HCT116 (cell line): ENCODE measurements around the gene TRIP13. TPM values are rescaled to one million over a fixed set of nuclear protein-coding genes. Genes with fewer than 3 reads are reported as not detected.

ENCODE experiments used
- ATAC-seq: fragments of 200-7000 bp; cut with Tn5 transposase; 2 replicates; pipeline ENCODE4 v1.9.1; 2020; ENCODE audit warnings: mild to moderate bottlenecking, moderate library complexity
- BruUV-seq: library from RNA; stranded (reverse); fragments of 400-500 nt; replicated peaks from 2 replicates; lab custom pipeline; 2021; lab: Mats Ljungman, UMichigan
- CTCF ChIA-PET: fragments of 300-600 bp; sonication (Branson Sonifier 250); formaldehyde crosslinking; loops from one replicate; lab custom pipeline; 2021; ENCODE audit warnings: antibody characterized with exemption; lab: Charles Lee
- POLR2A ChIA-PET: fragments of 300-600, 350-600 bp; sonication (Branson Sonifier 250); formaldehyde crosslinking; loops from one replicate; lab custom pipeline; 2021; ENCODE audit warnings: antibody characterized with exemption; lab: Charles Lee
- RAD21 ChIA-PET, 2 experiments: fragments of 300-600 bp; sonication (Branson Sonifier 250); formaldehyde crosslinking; loops; one replicate each; lab custom pipeline; 2023; ENCODE audit warnings: low total read pairs in 2 of 2; ENCODE audit not compliant: uncharacterized antibody in 2 of 2, unreplicated experiment in 2 of 2, low non-redundant PET in 1 of 2; lab: Charles Lee
- DNase-seq: peaks from one replicate; pipeline ENCODE4 v3.0.0-alpha.2; 2010; ENCODE audit warnings: low read depth, low spot score
- H2AFZ ChIP-seq: fragments of 200-600 bp; shearing (Covaris generic), sonication (generic); 2 replicates; pipeline ENCODE4 v1.6.1; 2017; ENCODE audit warnings: low read depth, mixed run types, mixed read lengths, antibody characterized with exemption, low read length; ENCODE audit not compliant: poor library complexity, severe bottlenecking
- H3K27ac ChIP-seq: 2 replicates; pipeline ENCODE4 v1.5.1; 2012; ENCODE audit warnings: low read depth, low read length
- H3K27me3 ChIP-seq: fragments of 200-600 bp; sonication (generic); 2 replicates; pipeline ENCODE4 v1.6.1; 2016; ENCODE audit warnings: mixed run types, low read length, mixed read lengths; ENCODE audit not compliant: insufficient read depth
- H3K36me3 ChIP-seq, 2 experiments: fragments of 200-500 bp in 1 of 2; fragments of 200-600 bp in 1 of 2; sonication (Bioruptor generic) in 1 of 2; sonication (generic) in 1 of 2; 2 replicates each; pipeline versions ENCODE4 v1.5.1 to v1.6.1; 2014 to 2016; ENCODE audit warnings: low read length in 2 of 2, inconsistent platforms in 1 of 2, mixed read lengths in 1 of 2, mixed run types in 1 of 2; ENCODE audit not compliant: insufficient read depth in 2 of 2, control insufficient read depth in 1 of 2
- H3K4me1 ChIP-seq, 2 experiments: fragments of 200-600 bp in 1 of 2; sonication (generic) in 1 of 2; 2 replicates each; pipeline versions ENCODE4 v1.5.1 to v1.6.1; 2012 to 2017; ENCODE audit warnings: low read length in 2 of 2, inconsistent platforms in 1 of 2, mild to moderate bottlenecking in 1 of 2, mixed read lengths in 1 of 2, mixed run types in 1 of 2, moderate library complexity in 1 of 2; ENCODE audit not compliant: insufficient read depth in 2 of 2, control insufficient read depth in 1 of 2
- H3K4me2 ChIP-seq: fragments of 200-600 bp; sonication (generic); 2 replicates; pipeline ENCODE4 v1.6.1; 2017; ENCODE audit warnings: mixed run types, low read length, mixed read lengths
- H3K4me3 ChIP-seq, 2 experiments: fragments of 200-600 bp in 1 of 2; sonication (generic) in 1 of 2; replicated peaks in 1 of 2; 2 replicates each; pipeline ENCODE4 v1.5.1; 2011 to 2016; ENCODE audit warnings: low read length in 2 of 2, control low read depth in 1 of 2, low read depth in 1 of 2, mild to moderate bottlenecking in 1 of 2, mixed read lengths in 1 of 2, mixed run types in 1 of 2
- H3K79me2 ChIP-seq: fragments of 200-600 bp; sonication (generic); 2 replicates; pipeline ENCODE4 v1.6.1; 2017; ENCODE audit warnings: mild to moderate bottlenecking, mixed run types, low read length, moderate library complexity, mixed read lengths; ENCODE audit not compliant: insufficient read depth
- H3K9ac ChIP-seq: fragments of 200-600 bp; sonication (generic); 2 replicates; pipeline ENCODE4 v1.6.1; 2016; ENCODE audit warnings: low read length, mixed read lengths
- H3K9me2 ChIP-seq: fragments of 200-600 bp; sonication (generic), shearing (Covaris generic); 2 replicates; pipeline ENCODE4 v1.6.1; 2017; ENCODE audit warnings: mixed run types, mild to moderate bottlenecking, moderate library complexity; ENCODE audit not compliant: insufficient read depth
- H3K9me3 ChIP-seq, 2 experiments: fragments of 200-500 bp in 1 of 2; fragments of 200-600 bp in 1 of 2; sonication (Bioruptor generic) in 1 of 2; sonication (generic) in 1 of 2; 2 replicates each; pipeline ENCODE4 v1.6.1; 2014 to 2017; ENCODE audit warnings: low read length in 2 of 2, mixed read lengths in 2 of 2, inconsistent platforms in 1 of 2, low read depth in 1 of 2, mild to moderate bottlenecking in 1 of 2, mixed run types in 1 of 2, moderate library complexity in 1 of 2; ENCODE audit not compliant: control insufficient read depth in 1 of 2, insufficient read depth in 1 of 2
- H4K20me1 ChIP-seq: fragments of 200-600 bp; sonication (generic), shearing (Covaris generic); 2 replicates; pipeline ENCODE4 v1.6.1; 2017; ENCODE audit warnings: mixed run types, mild to moderate bottlenecking, moderate library complexity; ENCODE audit not compliant: insufficient read depth
- ATF3 ChIP-seq: IDR thresholded peaks from 2 replicates; pipeline ENCODE4 v1.6.1; 2012
- CBX3 ChIP-seq: IDR thresholded peaks from 2 replicates; pipeline ENCODE4 v1.6.1; 2012; ENCODE audit warnings: low read depth
- CEBPB ChIP-seq: IDR thresholded peaks from 2 replicates; pipeline ENCODE4 v1.6.1; 2012; ENCODE audit warnings: low read depth
- CTCF ChIP-seq, 3 experiments: fragments of 200-600 bp in 1 of 3; sonication (generic) in 1 of 3; IDR thresholded peaks in 2 of 3; conservative IDR thresholded peaks in 1 of 3; 2 replicates each; pipeline ENCODE4 v1.5.1; 2012 to 2017; ENCODE audit warnings: low read depth in 2 of 3, low read length in 2 of 3, antibody characterized with exemption in 1 of 3, borderline replicate concordance in 1 of 3, control low read depth in 1 of 3, mild to moderate bottlenecking in 1 of 3, mixed read lengths in 1 of 3, mixed run types in 1 of 3, moderate library complexity in 1 of 3; ENCODE audit not compliant: insufficient read depth in 1 of 3
- EGR1 ChIP-seq: IDR thresholded peaks from 2 replicates; pipeline ENCODE4 v1.6.1; 2012; ENCODE audit warnings: low read depth
- ELF1 ChIP-seq: IDR thresholded peaks from 2 replicates; pipeline ENCODE4 v1.6.1; 2012; ENCODE audit warnings: low read depth, borderline replicate concordance
- EZH2 ChIP-seq: fragments of 200-600 bp; sonication (generic); IDR thresholded peaks from 2 replicates; pipeline ENCODE4 v1.6.1; 2017; ENCODE audit warnings: antibody characterized with exemption, mixed run types
- FOSL1 ChIP-seq: IDR thresholded peaks from 2 replicates; pipeline ENCODE4 v1.6.1; 2012; ENCODE audit warnings: low read depth
- MAX ChIP-seq: IDR thresholded peaks from 2 replicates; pipeline ENCODE4 v1.6.1; 2012
- SP1 ChIP-seq: IDR thresholded peaks from 2 replicates; pipeline ENCODE4 v1.6.1; 2012; ENCODE audit warnings: low read depth
- SRF ChIP-seq: IDR thresholded peaks from 2 replicates; pipeline ENCODE4 v1.6.1; 2012; ENCODE audit warnings: low read depth
- YY1 ChIP-seq: IDR thresholded peaks from 2 replicates; pipeline ENCODE4 v1.6.1; 2011; ENCODE audit warnings: low read length, low read depth, moderate library complexity, mild to moderate bottlenecking; ENCODE audit not compliant: insufficient replicate concordance; ENCODE audit errors: extremely low read depth
- ZFX ChIP-seq: fragments of 450-650 bp; IDR thresholded peaks from 2 replicates; pipeline ENCODE4 v1.6.1; 2017
- ZNF274 ChIP-seq: fragments of 200-500 bp; sonication (Bioruptor generic); IDR thresholded peaks from 2 replicates; pipeline ENCODE4 v1.6.1; 2014; ENCODE audit warnings: mild to moderate bottlenecking, low read depth, low read length, inconsistent platforms
- intact Hi-C: fragments of 100-400 bp; cut with micrococcal nuclease; formaldehyde crosslinking; loops from 2 replicates; pipeline ENCODE4 v1.10.0; 2022
- total RNA-seq: library from RNA; stranded (reverse); gene quantifications from one replicate; pipeline ENCODE4 v1.2.1, GENCODE V29; 2021; ENCODE audit not compliant: unreplicated experiment
- TF ChIP-seq, protein P1 (sequence below): IDR thresholded peaks from 2 replicates; pipeline ENCODE4 v1.6.1; 2012; ENCODE audit warnings: low read depth

TRIP13 gene
- total RNA-seq, 1 experiment from 2014 or later: 45.0 TPM

- ChIA-PET POLR2A (no interaction called here), RAD21 (no interaction called here), CTCF (no interaction called here)
- Histone ChIP-seq H3K9ac (no peak overlapping the region), H4K20me1 (no peaks in the 10 kb centered on the region), H3K27me3 (no peaks in the 10 kb centered on the region), H3K4me1 (no peaks in the 10 kb centered on the region), H3K9me2 (no peaks in the 10 kb centered on the region), H3K4me2 (no peak overlapping the region), H3K27ac (no peak overlapping the region), H3K36me3 (no peaks in the 10 kb centered on the region), H3K79me2 (no peaks in the 10 kb centered on the region), H3K4me3 (no peak overlapping the region), H3K9me3 (no peaks in the 10 kb centered on the region), H2AFZ (no peak overlapping the region)
- DNase-seq (no peak), ATAC-seq (no peak)
- no TSS peak for BruUV-seq
- no peak for TF ChIP-seq CBX3
- TF ChIP-seq ELF1: no peak
- no peak for TF ChIP-seq CEBPB
- no peak for TF ChIP-seq CTCF (IDR thresholded peaks at IDR 0.05 in 2 of 3, conservative IDR thresholded peaks at IDR 0.05 in 1 of 3; ENCODE audit: borderline replicate concordance in 1 of 3, insufficient read depth in 1 of 3, low read depth in 2 of 3, low read length in 2 of 3)
- TF ChIP-seq FOSL1: no peak
- TF ChIP-seq MAX: no peak
- TF ChIP-seq YY1: no peak
- no peak for TF ChIP-seq ATF3
- TF ChIP-seq, protein P1, sequence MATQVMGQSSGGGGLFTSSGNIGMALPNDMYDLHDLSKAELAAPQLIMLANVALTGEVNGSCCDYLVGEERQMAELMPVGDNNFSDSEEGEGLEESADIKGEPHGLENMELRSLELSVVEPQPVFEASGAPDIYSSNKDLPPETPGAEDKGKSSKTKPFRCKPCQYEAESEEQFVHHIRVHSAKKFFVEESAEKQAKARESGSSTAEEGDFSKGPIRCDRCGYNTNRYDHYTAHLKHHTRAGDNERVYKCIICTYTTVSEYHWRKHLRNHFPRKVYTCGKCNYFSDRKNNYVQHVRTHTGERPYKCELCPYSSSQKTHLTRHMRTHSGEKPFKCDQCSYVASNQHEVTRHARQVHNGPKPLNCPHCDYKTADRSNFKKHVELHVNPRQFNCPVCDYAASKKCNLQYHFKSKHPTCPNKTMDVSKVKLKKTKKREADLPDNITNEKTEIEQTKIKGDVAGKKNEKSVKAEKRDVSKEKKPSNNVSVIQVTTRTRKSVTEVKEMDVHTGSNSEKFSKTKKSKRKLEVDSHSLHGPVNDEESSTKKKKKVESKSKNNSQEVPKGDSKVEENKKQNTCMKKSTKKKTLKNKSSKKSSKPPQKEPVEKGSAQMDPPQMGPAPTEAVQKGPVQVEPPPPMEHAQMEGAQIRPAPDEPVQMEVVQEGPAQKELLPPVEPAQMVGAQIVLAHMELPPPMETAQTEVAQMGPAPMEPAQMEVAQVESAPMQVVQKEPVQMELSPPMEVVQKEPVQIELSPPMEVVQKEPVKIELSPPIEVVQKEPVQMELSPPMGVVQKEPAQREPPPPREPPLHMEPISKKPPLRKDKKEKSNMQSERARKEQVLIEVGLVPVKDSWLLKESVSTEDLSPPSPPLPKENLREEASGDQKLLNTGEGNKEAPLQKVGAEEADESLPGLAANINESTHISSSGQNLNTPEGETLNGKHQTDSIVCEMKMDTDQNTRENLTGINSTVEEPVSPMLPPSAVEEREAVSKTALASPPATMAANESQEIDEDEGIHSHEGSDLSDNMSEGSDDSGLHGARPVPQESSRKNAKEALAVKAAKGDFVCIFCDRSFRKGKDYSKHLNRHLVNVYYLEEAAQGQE: no peak
- no peak for TF ChIP-seq ZNF274
- no peak for TF ChIP-seq EZH2
- TF ChIP-seq ZFX: no peak
- no peak for TF ChIP-seq EGR1
- no peak for TF ChIP-seq SRF
- no peak for TF ChIP-seq SP1
- intact Hi-C loops: no loop called here
Measured at GRCh38 chr5:849651-850301, 42.9 kb upstream of the TRIP13 start.
